Measurements from ENCODE around the gene RRP1. TPM values are rescaled to one million over a fixed set of nuclear protein-coding genes. Genes with fewer than 3 reads are reported as not detected.

The RRP1 gene
- total RNA-seq, 1 experiment from 2014 or later: 76.7 TPM

DNA sequence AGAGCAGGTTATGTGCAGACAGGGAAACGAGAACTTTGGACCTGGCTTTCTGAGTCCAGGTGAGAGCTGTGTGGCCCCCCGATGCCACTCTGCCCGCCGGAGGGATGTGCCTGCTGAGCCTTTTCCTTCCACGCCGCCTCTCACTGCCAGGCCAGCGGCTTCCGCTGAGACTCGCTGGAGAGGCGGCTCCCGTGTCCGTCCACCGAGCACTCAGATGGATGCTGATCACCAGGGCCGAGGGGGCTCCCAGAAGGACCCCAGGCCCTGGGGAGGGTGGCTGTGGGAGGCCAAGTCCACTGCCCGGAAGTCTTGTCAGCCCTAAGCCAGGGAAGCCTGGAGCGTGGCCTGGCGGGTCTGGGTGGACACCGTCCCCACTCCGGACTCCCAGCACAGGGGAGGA lies 29.7 kb upstream of the RRP1 start:
- no peak overlapping the region for H2AK5ac ChIP-seq (ENCODE audit: insufficient read length, low read length)
- H3K23ac ChIP-seq (ENCODE audit: insufficient read length, low read depth, low read length): no peak overlapping the region
- Mint-ChIP-seq H3K27me3 (ENCODE audit: low read depth) (no peaks in the 10 kb centered on the region), H3K27ac (peak overlapping the region in 1 of 3 experiments; percentile 76; a peak in 1 of 7 replicates), H3K4me1 (no peaks in the 10 kb centered on the region), H3K9me3 (peaks cover 0 to 3% of the 10 kb centered on the region in 2 experiments; a peak in 1 of 5 replicates), H3K36me3 (ENCODE audit: insufficient read depth in 1 of 3, low read depth in 3 of 3) (peaks cover 16 to 47% (median 27%) of the 10 kb centered on the region in 3 experiments), H3K4me3 (no peak overlapping the region)
- H2BK12ac ChIP-seq (ENCODE audit: insufficient read length, low read depth, low read length): no peak overlapping the region
- no peak overlapping the region for H4K91ac ChIP-seq (ENCODE audit: insufficient read length, low read depth, low read length)
- H3K9me3 ChIP-seq (ENCODE audit: control insufficient read depth, low read depth, low read length): no peaks in the 10 kb centered on the region
- TF ChIP-seq, protein P1, sequence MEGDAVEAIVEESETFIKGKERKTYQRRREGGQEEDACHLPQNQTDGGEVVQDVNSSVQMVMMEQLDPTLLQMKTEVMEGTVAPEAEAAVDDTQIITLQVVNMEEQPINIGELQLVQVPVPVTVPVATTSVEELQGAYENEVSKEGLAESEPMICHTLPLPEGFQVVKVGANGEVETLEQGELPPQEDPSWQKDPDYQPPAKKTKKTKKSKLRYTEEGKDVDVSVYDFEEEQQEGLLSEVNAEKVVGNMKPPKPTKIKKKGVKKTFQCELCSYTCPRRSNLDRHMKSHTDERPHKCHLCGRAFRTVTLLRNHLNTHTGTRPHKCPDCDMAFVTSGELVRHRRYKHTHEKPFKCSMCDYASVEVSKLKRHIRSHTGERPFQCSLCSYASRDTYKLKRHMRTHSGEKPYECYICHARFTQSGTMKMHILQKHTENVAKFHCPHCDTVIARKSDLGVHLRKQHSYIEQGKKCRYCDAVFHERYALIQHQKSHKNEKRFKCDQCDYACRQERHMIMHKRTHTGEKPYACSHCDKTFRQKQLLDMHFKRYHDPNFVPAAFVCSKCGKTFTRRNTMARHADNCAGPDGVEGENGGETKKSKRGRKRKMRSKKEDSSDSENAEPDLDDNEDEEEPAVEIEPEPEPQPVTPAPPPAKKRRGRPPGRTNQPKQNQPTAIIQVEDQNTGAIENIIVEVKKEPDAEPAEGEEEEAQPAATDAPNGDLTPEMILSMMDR (conservative IDR thresholded peaks at IDR 0.05): no peak
- no peaks in the 10 kb centered on the region for H3K79me2 ChIP-seq (ENCODE audit: insufficient read depth, low read length)
- H3K27me3 ChIP-seq (ENCODE audit: insufficient read depth, low read length): no peaks in the 10 kb centered on the region
- no peak overlapping the region for H3T11ph ChIP-seq (ENCODE audit: low read length)
- no peak overlapping the region for H3K4me2 ChIP-seq (ENCODE audit: insufficient read depth, insufficient read length, low read length)
- H3K23me2 ChIP-seq (ENCODE audit: insufficient read length, low read depth, low read length, poor library complexity, severe bottlenecking): no peaks in the 10 kb centered on the region
- no CpG with 5 or more reads among the region's 19 CpGs for WGBS (ENCODE audit: extremely low coverage, insufficient read length, low lambda C conversion rate)
- no peak overlapping the region for H4K5ac ChIP-seq (ENCODE audit: insufficient read length, low read depth, low read length)
- DNase-seq: no peak
- H2BK5ac ChIP-seq (ENCODE audit: insufficient read length, low read length): no peak overlapping the region
- no peaks in the 10 kb centered on the region for H3K4me1 ChIP-seq (ENCODE audit: insufficient read depth, low read length)
- no peak overlapping the region for H3K9ac ChIP-seq (ENCODE audit: extremely low read depth, insufficient read length, low read length)
- H3K79me1 ChIP-seq (ENCODE audit: insufficient read depth, low read depth, low read length, poor library complexity, severe bottlenecking): no peaks in the 10 kb centered on the region
- H3K18ac ChIP-seq (ENCODE audit: insufficient read length, low read depth, low read length): no peak overlapping the region
- H3K27ac ChIP-seq (ENCODE audit: insufficient read length, low read depth, low read length): no peak overlapping the region
- H3K56ac ChIP-seq (ENCODE audit: insufficient read length, low read depth, low read length): no peak overlapping the region
- H2BK20ac ChIP-seq (ENCODE audit: low read depth, low read length, poor library complexity, severe bottlenecking): no peak overlapping the region
- H3K14ac ChIP-seq (ENCODE audit: insufficient read depth, low read length): no peak overlapping the region
- no peak overlapping the region for H4K8ac ChIP-seq (replicated peaks; ENCODE audit: insufficient read length, low read depth, low read length)
- H3K4ac ChIP-seq (ENCODE audit: low read depth, low read length): no peak overlapping the region
- no peak overlapping the region for H2BK15ac ChIP-seq (ENCODE audit: low read depth, low read length)
- no peak overlapping the region for H2BK120ac ChIP-seq (ENCODE audit: low read depth, low read length, poor library complexity, severe bottlenecking)
- H4K20me1 ChIP-seq (ENCODE audit: control insufficient read depth, insufficient read depth, insufficient read length): no peaks in the 10 kb centered on the region
- H2AFZ ChIP-seq (ENCODE audit: low read length): no peak overlapping the region

Data from H9 (cell line).